Neural progenitor cell (in vitro differentiated cells): ENCODE data around the gene PFKFB4.

ENCODE experiments used
- EZH2 ChIP-seq: fragments of 200-600 bp; sonication (generic); IDR thresholded peaks from 2 replicates; pipeline ENCODE4 v1.6.1; 2017; ENCODE audit warnings: antibody characterized with exemption, mild to moderate bottlenecking, moderate library complexity
- EZH2phosphoT487 ChIP-seq: fragments of 200-600 bp; sonication (generic); IDR thresholded peaks from 2 replicates; pipeline ENCODE4 v1.6.1; 2017; ENCODE audit warnings: antibody characterized with exemption
- TF ChIP-seq, protein P1 (sequence below): fragments of 200-600 bp; sonication (generic); IDR thresholded peaks from 2 replicates; pipeline ENCODE4 v1.5.1; 2017; ENCODE audit warnings: antibody characterized with exemption, mild to moderate bottlenecking

DNA sequence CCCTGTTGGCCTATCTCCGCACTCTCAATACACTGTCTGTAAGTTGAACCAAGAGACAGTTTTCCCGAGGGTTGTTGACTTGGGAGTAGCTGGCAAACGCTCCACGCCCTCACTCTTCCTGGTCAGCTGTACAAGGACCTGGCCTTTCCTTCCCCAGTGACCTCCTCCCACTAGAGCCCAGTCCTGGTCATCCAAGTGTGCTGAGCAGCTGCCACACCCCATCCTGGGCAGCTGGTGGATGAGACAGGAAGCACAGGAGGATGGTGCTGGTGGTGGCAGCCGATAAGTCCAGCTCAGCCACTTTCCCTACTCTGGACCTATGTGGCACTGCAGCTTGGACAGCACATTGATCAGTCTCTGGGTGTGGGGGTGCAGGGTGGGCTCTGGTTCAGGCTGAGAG, 19.8 kb downstream of the PFKFB4 start:
- TF ChIP-seq, protein P1, sequence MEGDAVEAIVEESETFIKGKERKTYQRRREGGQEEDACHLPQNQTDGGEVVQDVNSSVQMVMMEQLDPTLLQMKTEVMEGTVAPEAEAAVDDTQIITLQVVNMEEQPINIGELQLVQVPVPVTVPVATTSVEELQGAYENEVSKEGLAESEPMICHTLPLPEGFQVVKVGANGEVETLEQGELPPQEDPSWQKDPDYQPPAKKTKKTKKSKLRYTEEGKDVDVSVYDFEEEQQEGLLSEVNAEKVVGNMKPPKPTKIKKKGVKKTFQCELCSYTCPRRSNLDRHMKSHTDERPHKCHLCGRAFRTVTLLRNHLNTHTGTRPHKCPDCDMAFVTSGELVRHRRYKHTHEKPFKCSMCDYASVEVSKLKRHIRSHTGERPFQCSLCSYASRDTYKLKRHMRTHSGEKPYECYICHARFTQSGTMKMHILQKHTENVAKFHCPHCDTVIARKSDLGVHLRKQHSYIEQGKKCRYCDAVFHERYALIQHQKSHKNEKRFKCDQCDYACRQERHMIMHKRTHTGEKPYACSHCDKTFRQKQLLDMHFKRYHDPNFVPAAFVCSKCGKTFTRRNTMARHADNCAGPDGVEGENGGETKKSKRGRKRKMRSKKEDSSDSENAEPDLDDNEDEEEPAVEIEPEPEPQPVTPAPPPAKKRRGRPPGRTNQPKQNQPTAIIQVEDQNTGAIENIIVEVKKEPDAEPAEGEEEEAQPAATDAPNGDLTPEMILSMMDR: no peak
- TF ChIP-seq EZH2 (no peak), EZH2phosphoT487 (no peak)
